Measurements from ENCODE around the gene CAMTA1. TPM values are rescaled to one million over a fixed set of nuclear protein-coding genes. Genes with fewer than 3 reads are reported as not detected.

Gene CAMTA1
- total and polyA plus RNA-seq, 4 donors: 18.0 to 93.5 (median 35.8) TPM

- H3K4me3 ChIP-seq (ENCODE audit: low read depth in 1 of 3, low read length in 3 of 3): no peak overlapping the region
- H3K27ac ChIP-seq (ENCODE audit: low read depth in 1 of 2, low read length in 2 of 2): no peak overlapping the region
- H3K9ac ChIP-seq (ENCODE audit: low read depth in 1 of 2, low read length in 2 of 2): no peak overlapping the region
- no peaks in the 10 kb centered on the region for H3K9me3 ChIP-seq (ENCODE audit: control insufficient read depth in 4 of 4, low read length in 3 of 4)
- H3K36me3 ChIP-seq (ENCODE audit: control insufficient read depth in 4 of 4, insufficient read depth in 3 of 4, low read depth in 1 of 4, low read length in 3 of 4): no peaks in the 10 kb centered on the region
- no peaks in the 10 kb centered on the region for H3K27me3 ChIP-seq (ENCODE audit: control insufficient read depth in 4 of 4, insufficient read depth in 4 of 4, low read length in 3 of 4)
- 95% methylated on average over 2 of the region's 2 CpGs for WGBS
- TF ChIP-seq FOXA1 (IDR thresholded peaks at IDR 0.05): no peak
- TF ChIP-seq HNF4A (conservative IDR thresholded peaks at IDR 0.05): no peak
- no peak for TF ChIP-seq YY1 (IDR thresholded peaks at IDR 0.05)
- no peak for TF ChIP-seq EGR1 (IDR thresholded peaks at IDR 0.05; ENCODE audit: low read depth in 2 of 2)
- no peak for TF ChIP-seq RAD21 (IDR thresholded peaks at IDR 0.05)
- TF ChIP-seq CTCF (IDR thresholded peaks at IDR 0.05; ENCODE audit: low read depth, low read length, missing input control): no peak
- TF ChIP-seq ZBTB33 (IDR thresholded peaks at IDR 0.05): no peak
- TF ChIP-seq GABPA (IDR thresholded peaks at IDR 0.05 in 1 of 2, conservative IDR thresholded peaks at IDR 0.05 in 1 of 2): no peak
- no peak for TF ChIP-seq MAX (IDR thresholded peaks at IDR 0.05)
- no peak for TF ChIP-seq SP1 (IDR thresholded peaks at IDR 0.05)
- no peak for TF ChIP-seq FOXA2 (IDR thresholded peaks at IDR 0.05)
- TF ChIP-seq JUND (IDR thresholded peaks at IDR 0.05): no peak
- TF ChIP-seq HNF4G (IDR thresholded peaks at IDR 0.05): no peak
- TF ChIP-seq RXRA (IDR thresholded peaks at IDR 0.05): no peak
- DNase-seq (ENCODE audit: low spot score): no peak
- H3K4me1 ChIP-seq (ENCODE audit: control insufficient read depth in 4 of 4, insufficient read depth in 4 of 4, low read length in 3 of 4): peaks cover 0 to 8% (median 2%) of the 10 kb centered on the region in 4 donors
Observed at GRCh38 chr1:6868660-6869380, 83.6 kb downstream of the CAMTA1 start.

- H3K4me1 ChIP-seq (ENCODE audit: control insufficient read depth in 4 of 4, insufficient read depth in 4 of 4, low read length in 3 of 4): peaks cover 0 to 8% (median 2%) of the 10 kb centered on the region in 4 donors
- H3K27ac ChIP-seq (ENCODE audit: low read depth in 1 of 2, low read length in 2 of 2): no peak overlapping the region
- no peak for TF ChIP-seq FOXA2 (IDR thresholded peaks at IDR 0.05)
- TF ChIP-seq FOXA1 (IDR thresholded peaks at IDR 0.05): no peak
- TF ChIP-seq ZBTB33 (IDR thresholded peaks at IDR 0.05): no peak
- H3K9ac ChIP-seq (ENCODE audit: low read depth in 1 of 2, low read length in 2 of 2): no peak overlapping the region
- no peaks in the 10 kb centered on the region for H3K9me3 ChIP-seq (ENCODE audit: control insufficient read depth in 4 of 4, low read length in 3 of 4)
- H3K4me3 ChIP-seq (ENCODE audit: low read depth in 1 of 3, low read length in 3 of 3): no peak overlapping the region
- no peak for DNase-seq (ENCODE audit: low spot score)
- H3K27me3 ChIP-seq (ENCODE audit: control insufficient read depth in 4 of 4, insufficient read depth in 4 of 4, low read length in 3 of 4): no peaks in the 10 kb centered on the region
- WGBS: 83% methylated on average over 4 of the region's 4 CpGs
- no peaks in the 10 kb centered on the region for H3K36me3 ChIP-seq (ENCODE audit: control insufficient read depth in 4 of 4, insufficient read depth in 3 of 4, low read depth in 1 of 4, low read length in 3 of 4)
Observed at GRCh38 chr1:6869545-6869944, 84.3 kb downstream of the CAMTA1 start.

Data from liver (tissue), 9 donors.